Mesendoderm (in vitro differentiated cells): ENCODE results near the gene ELP4.
"Not testable (repeated sequence)": the region's sequence is repeated elsewhere in the genome, so short reads cannot be mapped to it uniquely, and the experiment has no call there.

Experiments used
- DNase-seq: peaks from one replicate; pipeline ENCODE4 v3.0.0; 2013
- H2AK5ac ChIP-seq: 2 replicates; pipeline ENCODE4 v1.6.1; 2013; ENCODE audit warnings: low read length, inconsistent platforms
- H2BK120ac ChIP-seq: 2 replicates; pipeline ENCODE4 v1.6.1; 2013; ENCODE audit warnings: low read depth, mild to moderate bottlenecking, low read length, moderate library complexity, mixed read lengths
- H2BK15ac ChIP-seq: replicated peaks from 2 replicates; pipeline ENCODE4 v1.6.1; 2013; ENCODE audit warnings: low read depth, mild to moderate bottlenecking, moderate library complexity
- H2BK5ac ChIP-seq: 2 replicates; pipeline ENCODE4 v1.6.1; 2013; ENCODE audit warnings: low read length, inconsistent platforms
- H3K18ac ChIP-seq: 2 replicates; pipeline ENCODE4 v1.6.1; 2013; ENCODE audit warnings: mild to moderate bottlenecking, low read length, mixed read lengths
- H3K23ac ChIP-seq: one replicate; pipeline ENCODE4 v1.6.1; 2013; ENCODE audit warnings: low read length
- H3K27ac ChIP-seq: 2 replicates; pipeline ENCODE4 v1.5.1; 2013; ENCODE audit warnings: low read depth, mild to moderate bottlenecking, inconsistent platforms, low read length, moderate library complexity
- H3K27me3 ChIP-seq: 2 replicates; pipeline ENCODE4 v1.6.1; 2013; ENCODE audit warnings: low read length, control low read depth, mild to moderate bottlenecking, inconsistent platforms; ENCODE audit not compliant: insufficient read depth, poor library complexity
- H3K36me3 ChIP-seq: 2 replicates; pipeline ENCODE4 v1.6.1; 2013; ENCODE audit warnings: low read length, inconsistent platforms; ENCODE audit not compliant: control insufficient read depth, insufficient read depth
- H3K4ac ChIP-seq: one replicate; pipeline ENCODE4 v1.6.1; 2013; ENCODE audit warnings: low read depth, mild to moderate bottlenecking, low read length, moderate library complexity
- H3K4me1 ChIP-seq: 2 replicates; pipeline ENCODE4 v1.6.1; 2013; ENCODE audit warnings: low read depth, low read length, inconsistent platforms; ENCODE audit not compliant: control insufficient read depth
- H3K4me2 ChIP-seq: 2 replicates; pipeline ENCODE4 v1.6.1; 2013; ENCODE audit warnings: low read length
- H3K4me3 ChIP-seq: 2 replicates; pipeline ENCODE4 v1.5.1; 2013; ENCODE audit warnings: mild to moderate bottlenecking, low read length
- H3K56ac ChIP-seq: one replicate; pipeline ENCODE4 v1.6.1; 2013; ENCODE audit warnings: low read length
- H3K79me1 ChIP-seq: 2 replicates; pipeline ENCODE4 v1.6.1; 2013; ENCODE audit warnings: low read length, inconsistent platforms
- H3K79me2 ChIP-seq: 2 replicates; pipeline ENCODE4 v1.6.1; 2013; ENCODE audit warnings: mild to moderate bottlenecking, low read length; ENCODE audit not compliant: control insufficient read depth, insufficient read depth
- H3K9ac ChIP-seq: 2 replicates; pipeline ENCODE4 v1.6.1; 2013; ENCODE audit warnings: low read length, inconsistent platforms
- H4K5ac ChIP-seq: one replicate; pipeline ENCODE4 v1.6.1; 2013; ENCODE audit warnings: low read length
- H4K8ac ChIP-seq: one replicate; pipeline ENCODE4 v1.6.1; 2013; ENCODE audit warnings: low read depth, mild to moderate bottlenecking, control low read depth, low read length, moderate library complexity
- WGBS: extraction: QIAGEN DNeasy Blood & Tissue Kit; methylation state at CpG from one replicate; pipeline ENCODE4 v1.1.7; 2013; ENCODE audit warnings: low lambda C conversion rate, missing lambda C conversion rate; ENCODE audit not compliant: insufficient coverage; ENCODE audit errors: extremely low coverage; 5-methylcytosine and 5-hydroxymethylcytosine counted together

ELP4 gene

GRCh38 chr11:31728432-31728831, 218.9 kb downstream of the ELP4 start:
- H3K36me3 ChIP-seq, result no peaks in the 10 kb centered on the region
- H3K4ac ChIP-seq, result no peak overlapping the region
- no peak overlapping the region for H3K4me3 ChIP-seq
- H3K9ac ChIP-seq, result no peak overlapping the region
- no peak overlapping the region for H3K23ac ChIP-seq
- H2BK120ac ChIP-seq, result no peak overlapping the region
- no peaks in the 10 kb centered on the region for H3K79me2 ChIP-seq
- DNase-seq, result no peak
- H3K4me1 ChIP-seq, result no peaks in the 10 kb centered on the region
- H3K4me2 ChIP-seq, result no peak overlapping the region
- no peaks in the 10 kb centered on the region for H3K27me3 ChIP-seq
- H3K18ac ChIP-seq, result no peak overlapping the region
- no peak overlapping the region for H3K27ac ChIP-seq
- no peaks in the 10 kb centered on the region for H3K79me1 ChIP-seq
- H2AK5ac ChIP-seq, result no peak overlapping the region
- no peak overlapping the region for H2BK5ac ChIP-seq
- no peak overlapping the region for H4K8ac ChIP-seq
- no peak overlapping the region for H3K56ac ChIP-seq
- no peak overlapping the region for H2BK15ac ChIP-seq
- no CpG with 5 or more reads among the region's 1 CpG for WGBS
- no peak overlapping the region for H4K5ac ChIP-seq

GRCh38 chr11:31740131-31740530, 230.6 kb downstream of the ELP4 start:
- no peaks in the 10 kb centered on the region for H3K27me3 ChIP-seq
- no peak overlapping the region for H3K4me2 ChIP-seq
- H3K23ac ChIP-seq, result no peak overlapping the region
- no peak overlapping the region for H2BK120ac ChIP-seq
- WGBS, result no CpG with 5 or more reads among the region's 1 CpG
- no peak overlapping the region for H4K5ac ChIP-seq
- no peak overlapping the region for H3K27ac ChIP-seq
- H2BK15ac ChIP-seq, result no peak overlapping the region
- no peak overlapping the region for H3K18ac ChIP-seq
- H2BK5ac ChIP-seq, result no peak overlapping the region
- no peak overlapping the region for H3K4ac ChIP-seq
- H4K8ac ChIP-seq, result no peak overlapping the region
- no peaks in the 10 kb centered on the region for H3K4me1 ChIP-seq
- no peaks in the 10 kb centered on the region for H3K79me1 ChIP-seq
- DNase-seq, result no peak
- H3K36me3 ChIP-seq, result no peaks in the 10 kb centered on the region
- H3K79me2 ChIP-seq, result no peaks in the 10 kb centered on the region
- no peak overlapping the region for H2AK5ac ChIP-seq
- no peak overlapping the region for H3K56ac ChIP-seq
- H3K4me3 ChIP-seq, result no peak overlapping the region
- no peak overlapping the region for H3K9ac ChIP-seq

GRCh38 chr11:31740731-31741368, 231.3 kb downstream of the ELP4 start:
- not testable (repeated sequence) for H3K4me1 ChIP-seq, H3K79me1 ChIP-seq, H3K56ac ChIP-seq, DNase-seq, H4K8ac ChIP-seq, H3K36me3 ChIP-seq, H3K4me3 ChIP-seq, H3K18ac ChIP-seq, H3K4ac ChIP-seq, H3K23ac ChIP-seq, H2BK15ac ChIP-seq, H3K27me3 ChIP-seq, H4K5ac ChIP-seq, H2BK5ac ChIP-seq, H3K9ac ChIP-seq, H3K4me2 ChIP-seq, H2BK120ac ChIP-seq, H3K79me2 ChIP-seq, H2AK5ac ChIP-seq, H3K27ac ChIP-seq
- no CpG with 5 or more reads among the region's 26 CpGs for WGBS

GRCh38 chr11:31747581-31747980, 238.0 kb downstream of the ELP4 start:
- H3K79me2 ChIP-seq, result no peaks in the 10 kb centered on the region
- no peak overlapping the region for H4K8ac ChIP-seq
- DNase-seq, result no peak
- no peak overlapping the region for H3K23ac ChIP-seq
- no peaks in the 10 kb centered on the region for H3K27me3 ChIP-seq
- H3K4me3 ChIP-seq, result no peak overlapping the region
- H3K27ac ChIP-seq, result no peak overlapping the region
- H3K56ac ChIP-seq, result no peak overlapping the region
- H3K79me1 ChIP-seq, result no peaks in the 10 kb centered on the region
- WGBS, result no CpG with 5 or more reads among the region's 1 CpG
- no peaks in the 10 kb centered on the region for H3K36me3 ChIP-seq
- no peak overlapping the region for H3K4ac ChIP-seq
- H2BK15ac ChIP-seq, result no peak overlapping the region
- H2BK5ac ChIP-seq, result no peak overlapping the region
- H3K9ac ChIP-seq, result no peak overlapping the region
- H3K18ac ChIP-seq, result no peak overlapping the region
- no peak overlapping the region for H2BK120ac ChIP-seq
- H2AK5ac ChIP-seq, result no peak overlapping the region
- no peak overlapping the region for H3K4me2 ChIP-seq
- H4K5ac ChIP-seq, result no peak overlapping the region
- no peaks in the 10 kb centered on the region for H3K4me1 ChIP-seq

GRCh38 chr11:31757260-31757835, 247.8 kb downstream of the ELP4 start:
- no peaks in the 10 kb centered on the region for H3K79me2 ChIP-seq
- no peak overlapping the region for H2BK120ac ChIP-seq
- H3K27ac ChIP-seq, result no peak overlapping the region

GRCh38 chr11:31761636-31762035, 252.1 kb downstream of the ELP4 start:
- H3K23ac ChIP-seq, result no peak overlapping the region
- H3K79me1 ChIP-seq, result no peaks in the 10 kb centered on the region
- H3K9ac ChIP-seq, result no peak overlapping the region
- H3K4me1 ChIP-seq, result no peaks in the 10 kb centered on the region
- no peaks in the 10 kb centered on the region for H3K79me2 ChIP-seq
- H2BK120ac ChIP-seq, result no peak overlapping the region
- no peak overlapping the region for H3K18ac ChIP-seq
- H3K4me3 ChIP-seq, result no peak overlapping the region
- H4K5ac ChIP-seq, result no peak overlapping the region
- no peaks in the 10 kb centered on the region for H3K27me3 ChIP-seq
- no peaks in the 10 kb centered on the region for H3K36me3 ChIP-seq
- H4K8ac ChIP-seq, result no peak overlapping the region
- H2AK5ac ChIP-seq, result no peak overlapping the region
- H3K4me2 ChIP-seq, result no peak overlapping the region
- no peak overlapping the region for H2BK15ac ChIP-seq
- H3K27ac ChIP-seq, result no peak overlapping the region
- no peak overlapping the region for H2BK5ac ChIP-seq
- no peak overlapping the region for H3K56ac ChIP-seq
- no CpG with 5 or more reads among the region's 1 CpG for WGBS
- H3K4ac ChIP-seq, result no peak overlapping the region
- no peak for DNase-seq

More at GRCh38 chr11:31757260-31757835, 247.8 kb downstream of the ELP4 start:
- WGBS, result no CpG with 5 or more reads among the region's 3 CpGs
- Histone ChIP-seq H3K36me3 (no peaks in the 10 kb centered on the region), H3K4me3 (no peak overlapping the region), H3K23ac (no peak overlapping the region), H3K27me3 (no peaks in the 10 kb centered on the region), H3K56ac (no peak overlapping the region), H2AK5ac (no peak overlapping the region), H3K4me1 (no peaks in the 10 kb centered on the region), H3K79me1 (no peaks in the 10 kb centered on the region), H3K4ac (no peak overlapping the region), H4K5ac (no peak overlapping the region), H3K18ac (no peak overlapping the region), H2BK15ac (no peak overlapping the region), H4K8ac (no peak overlapping the region), H3K4me2 (no peak overlapping the region), H2BK5ac (no peak overlapping the region), H3K9ac (no peak overlapping the region)
- no peak for DNase-seq
